NT2/D1 (cell line): ENCODE measurements around the gene CMTM4.

ENCODE experiments used
- SUZ12 ChIP-seq: IDR thresholded peaks from 2 replicates; pipeline ENCODE4 v1.6.1; 2011; ENCODE audit not compliant: insufficient read length, insufficient read depth; ENCODE audit errors: extremely low read depth
- ZNF274 ChIP-seq: IDR thresholded peaks from 2 replicates; pipeline ENCODE4 v1.6.1; 2011; ENCODE audit warnings: mild to moderate bottlenecking, low read depth, low read length

DNA sequence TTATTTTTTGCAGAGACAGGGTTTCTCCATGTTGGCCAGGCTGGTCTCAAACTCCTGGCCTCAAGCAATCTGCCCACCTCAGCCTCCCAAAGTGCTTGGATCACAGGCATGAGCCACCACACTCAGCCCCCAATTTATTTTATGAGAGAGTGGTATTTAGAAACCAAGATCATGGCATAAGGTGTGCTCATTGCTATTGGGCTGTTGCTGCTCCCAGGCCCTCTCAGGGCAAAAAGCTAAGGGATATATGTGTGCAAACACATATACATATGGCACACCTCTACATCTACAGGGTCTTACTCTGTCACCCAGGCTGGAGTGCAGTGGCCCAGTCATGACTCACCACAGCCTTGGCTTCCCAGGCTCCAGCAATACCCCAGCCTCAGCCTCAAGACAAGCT, 15.0 kb upstream of the CMTM4 start:
- TF ChIP-seq ZNF274, result no peak
- TF ChIP-seq SUZ12, result no peak
